H1 (cell line): Measurements from ENCODE around the gene GJA10. TPM values are rescaled to one million over a fixed set of nuclear protein-coding genes. Genes with fewer than 3 reads are reported as not detected.

ENCODE experiments used
- CTCF ChIA-PET: fragments of 300-600 bp; sonication (Branson Sonifier 250); formaldehyde crosslinking; loops from one replicate; lab custom pipeline; 2021; ENCODE audit not compliant: partially characterized antibody; lab: Charles Lee
- POLR2A ChIA-PET: fragments of 300-600 bp; sonication (Branson Sonifier 250); formaldehyde crosslinking; loops from one replicate; lab custom pipeline; 2021; ENCODE audit warnings: inconsistent platforms; ENCODE audit not compliant: partially characterized antibody; lab: Charles Lee
- DNase-seq, 2 experiments: peaks; one replicate each; pipeline versions ENCODE4 v3.0.0 to v3.0.0-alpha.2; 2010 to 2022; ENCODE audit warnings: low spot score in 2 of 2, low read depth in 1 of 2, mixed read lengths in 1 of 2
- FAIRE-seq: peaks from 2 replicates; lab custom pipeline; 2011; peaks lifted over from hg19 to GRCh38; lab: Jason Lieb, UNC
- H2AFZ ChIP-seq: 2 replicates; pipeline ENCODE4 v1.8.1; 2012; ENCODE audit warnings: low read length, inconsistent platforms
- H2AK5ac ChIP-seq: 2 replicates; pipeline ENCODE4 v1.6.1; 2013; ENCODE audit warnings: low read depth, low read length
- H2BK120ac ChIP-seq: replicated peaks from 2 replicates; pipeline ENCODE3; 2013; ENCODE audit warnings: low read depth, low read length, inconsistent platforms
- H2BK12ac ChIP-seq: 2 replicates; pipeline ENCODE4 v1.6.1; 2013; ENCODE audit warnings: low read depth, low read length
- H2BK15ac ChIP-seq: 2 replicates; pipeline ENCODE4 v1.6.1; 2013; ENCODE audit warnings: low read length
- H2BK20ac ChIP-seq: 2 replicates; pipeline ENCODE4 v1.6.1; 2013; ENCODE audit warnings: low read length
- H2BK5ac ChIP-seq: 2 replicates; pipeline ENCODE4 v1.6.1; 2013; ENCODE audit warnings: low read depth, low read length
- H3K14ac ChIP-seq: 2 replicates; pipeline ENCODE4 v1.6.1; 2013; ENCODE audit warnings: inconsistent platforms; ENCODE audit not compliant: insufficient read length
- H3K18ac ChIP-seq: 2 replicates; pipeline ENCODE4 v1.6.1; 2013; ENCODE audit warnings: low read length; ENCODE audit errors: extremely low read depth
- H3K23ac ChIP-seq: 2 replicates; pipeline ENCODE4 v1.6.1; 2013; ENCODE audit warnings: inconsistent platforms; ENCODE audit not compliant: insufficient read length
- H3K23me2 ChIP-seq: 2 replicates; pipeline ENCODE4 v1.6.1; 2013; ENCODE audit warnings: low read depth, low read length
- H3K27ac ChIP-seq: 2 replicates; pipeline ENCODE4 v1.6.1; 2011; ENCODE audit warnings: low read depth, low read length, inconsistent platforms
- H3K27me3 ChIP-seq, 4 experiments: replicated peaks in 1 of 4; 1 replicate in 1 of 4; 2 replicates in 3 of 4; pipeline versions ENCODE4 v1.6.1 to v1.8.1; 2011 to 2013; ENCODE audit warnings: low read length in 3 of 4, mild to moderate bottlenecking in 3 of 4, inconsistent platforms in 2 of 4, mixed read lengths in 2 of 4, moderate library complexity in 1 of 4; ENCODE audit not compliant: control insufficient read depth in 3 of 4, insufficient read depth in 3 of 4; ENCODE audit errors: extremely low read depth in 1 of 4
- H3K36me3 ChIP-seq, 4 experiments: 2 replicates each; pipeline versions ENCODE4 v1.6.1 to v1.8.1; 2011 to 2013; ENCODE audit warnings: mild to moderate bottlenecking in 4 of 4, low read length in 3 of 4, moderate library complexity in 2 of 4, control low read depth in 1 of 4, inconsistent platforms in 1 of 4; ENCODE audit not compliant: insufficient read depth in 4 of 4, control insufficient read depth in 2 of 4
- H3K4ac ChIP-seq: replicated peaks from 2 replicates; pipeline ENCODE3; 2013; ENCODE audit warnings: low read length, low read depth, mixed read lengths, inconsistent platforms; ENCODE audit not compliant: insufficient read length
- H3K4me1 ChIP-seq, 4 experiments: replicated peaks in 1 of 4; 1 replicate in 1 of 4; 2 replicates in 3 of 4; pipeline versions ENCODE4 v1.6.1 to v1.8.1; 2011 to 2013; ENCODE audit warnings: low read length in 3 of 4, inconsistent platforms in 2 of 4, mixed read lengths in 1 of 4; ENCODE audit not compliant: insufficient read depth in 4 of 4, control insufficient read depth in 3 of 4
- H3K4me2 ChIP-seq, 2 experiments: 2 replicates each; pipeline versions ENCODE4 v1.6.1 to v1.8.1; 2011 to 2013; ENCODE audit warnings: low read depth in 2 of 2, low read length in 2 of 2, control low read depth in 1 of 2, inconsistent platforms in 1 of 2, mild to moderate bottlenecking in 1 of 2; ENCODE audit not compliant: insufficient read depth in 1 of 2
- H3K4me3 ChIP-seq, 4 experiments: fragments of 200-600, 300-600 bp in 1 of 4; sonication (generic), shearing (Covaris generic), sonication (Bioruptor Twin) in 1 of 4; 2 replicates each; pipeline versions ENCODE4 v1.5.1 to v1.8.1; 2011 to 2016; ENCODE audit warnings: low read length in 4 of 4, low read depth in 3 of 4, control low read depth in 2 of 4, inconsistent platforms in 2 of 4, mild to moderate bottlenecking in 2 of 4, mixed read lengths in 1 of 4, moderate library complexity in 1 of 4; ENCODE audit not compliant: insufficient read depth in 2 of 4; ENCODE audit errors: extremely low read depth in 1 of 4
- H3K56ac ChIP-seq: replicated peaks from 2 replicates; pipeline ENCODE3; 2013; ENCODE audit warnings: low read depth, mild to moderate bottlenecking, mixed read lengths, low read length, inconsistent platforms; ENCODE audit not compliant: insufficient read length
- H3K79me1 ChIP-seq: 2 replicates; pipeline ENCODE4 v1.6.1; 2013; ENCODE audit warnings: low read depth, low read length, control low read depth
- H3K79me2 ChIP-seq, 2 experiments: 2 replicates each; pipeline versions ENCODE4 v1.6.1 to v1.8.1; 2012 to 2013; ENCODE audit warnings: low read length in 2 of 2, mild to moderate bottlenecking in 2 of 2, inconsistent platforms in 1 of 2; ENCODE audit not compliant: insufficient read depth in 2 of 2, control insufficient read depth in 1 of 2
- H3K9ac ChIP-seq, 4 experiments: replicated peaks in 1 of 4; 1 replicate in 1 of 4; 2 replicates in 3 of 4; pipeline versions ENCODE4 v1.6.1 to v1.8.1; 2011 to 2013; ENCODE audit warnings: low read depth in 3 of 4, low read length in 3 of 4, control low read depth in 2 of 4, mild to moderate bottlenecking in 2 of 4, moderate library complexity in 2 of 4, inconsistent platforms in 1 of 4; ENCODE audit errors: extremely low read depth in 1 of 4
- H3K9me3 ChIP-seq, 2 experiments: 2 replicates each; pipeline versions ENCODE4 v1.6.1 to v1.8.1; 2012 to 2013; ENCODE audit warnings: mild to moderate bottlenecking in 2 of 2, moderate library complexity in 2 of 2, control low read depth in 1 of 2, inconsistent platforms in 1 of 2, low read depth in 1 of 2, low read length in 1 of 2, mixed read lengths in 1 of 2; ENCODE audit not compliant: insufficient read depth in 2 of 2
- H4K20me1 ChIP-seq, 2 experiments: replicated peaks in 1 of 2; 2 replicates each; pipeline versions ENCODE3 to v1.8.1; 2011 to 2013; ENCODE audit warnings: inconsistent platforms in 2 of 2, low read length in 2 of 2, mild to moderate bottlenecking in 1 of 2; ENCODE audit not compliant: insufficient read depth in 2 of 2, control insufficient read depth in 1 of 2
- H4K5ac ChIP-seq: 2 replicates; pipeline ENCODE4 v1.6.1; 2013; ENCODE audit warnings: low read length, low read depth, mixed read lengths, inconsistent platforms; ENCODE audit not compliant: insufficient read length
- H4K8ac ChIP-seq: 2 replicates; pipeline ENCODE4 v1.8.0; 2013; ENCODE audit warnings: mild to moderate bottlenecking, moderate library complexity, low read length, inconsistent platforms; ENCODE audit not compliant: insufficient read depth; ENCODE audit errors: extremely low read depth
- H4K91ac ChIP-seq: replicated peaks from 2 replicates; pipeline ENCODE3; 2013; ENCODE audit warnings: low read length, mixed read lengths, inconsistent platforms; ENCODE audit not compliant: insufficient read length
- ASH2L ChIP-seq: fragments of 200-600, 300-600 bp; sonication (generic); IDR thresholded peaks from one replicate; pipeline ENCODE4 v1.7.1; 2017; ENCODE audit warnings: low read length
- BACH1 ChIP-seq: IDR thresholded peaks from 2 replicates; pipeline ENCODE4 v1.6.1; 2012; ENCODE audit warnings: low read length, improper control_type of control experiment
- GTF2F1 ChIP-seq: IDR thresholded peaks from 2 replicates; pipeline ENCODE4 v1.6.1; 2012; ENCODE audit warnings: low read depth, low read length, improper control_type of control experiment, borderline replicate concordance
- KDM1A ChIP-seq: fragments of 200-600, 300-600 bp; sonication (generic); IDR thresholded peaks from 2 replicates; pipeline ENCODE4 v1.7.1; 2016; ENCODE audit warnings: mild to moderate bottlenecking, low read length, borderline replicate concordance
- KDM4A ChIP-seq: IDR thresholded peaks from one replicate; pipeline ENCODE4 v1.7.1; 2012; ENCODE audit warnings: low read depth, mild to moderate bottlenecking, moderate library complexity, low read length, inconsistent platforms; ENCODE audit not compliant: severe bottlenecking
- POLR2A ChIP-seq, 2 experiments: IDR thresholded peaks; 1 replicate in 1 of 2; 2 replicates in 1 of 2; pipeline ENCODE4 v1.6.1; 2011; ENCODE audit warnings: low read depth in 2 of 2, low read length in 2 of 2, mild to moderate bottlenecking in 2 of 2; ENCODE audit errors: control extremely low read depth in 1 of 2
- TBP ChIP-seq: IDR thresholded peaks from 2 replicates; pipeline ENCODE4 v1.6.1; 2011; ENCODE audit warnings: low read depth, low read length, improper control_type of control experiment
- ZNF274 ChIP-seq: IDR thresholded peaks from 2 replicates; pipeline ENCODE4 v1.7.0; 2012; ENCODE audit warnings: low read length, borderline replicate concordance; ENCODE audit errors: extremely low read depth
- WGBS, 2 experiments: shearing (Covaris generic) in 1 of 2; methylation state at CpG; one replicate each; pipeline versions ENCODE4 v1.1.6 to v1.1.7; 2013 to 2015; ENCODE audit warnings: low lambda C conversion rate in 2 of 2, mixed read lengths in 2 of 2, inconsistent platforms in 1 of 2, low coverage in 1 of 2, missing lambda C conversion rate in 1 of 2; ENCODE audit not compliant: insufficient replicate concordance in 2 of 2, insufficient coverage in 1 of 2, insufficient read length in 1 of 2; ENCODE audit errors: extremely low coverage in 1 of 2, missing lambda C conversion rate in 1 of 2; 5-methylcytosine and 5-hydroxymethylcytosine counted together
- polyA plus RNA-seq, 7 experiments: library from polyadenylated mRNA; depleted of rRNA in 3 of 7; stranded (reverse) in 5 of 7; unstranded in 2 of 7; fragments of >200 nt in 5 of 7; fragments of 200-250 nt in 2 of 7; gene quantifications; 1 replicate in 5 of 7; 2 replicates in 1 of 7; 4 replicates in 1 of 7; pipeline versions ENCODE4 v1.2.1 to v1.2.3, GENCODE V29; 2011 to 2013; ENCODE audit warnings: missing spikeins in 2 of 7, mixed read lengths in 2 of 7
- total RNA-seq: library from RNA; stranded (reverse); fragmentation: NEBNext Ultra II Directional; extraction: Animal tissue kit (Norgen Biotek cat#: 25700); gene quantifications from 2 replicates; pipeline ENCODE4 v1.2.1, GENCODE V29; 2021

The GJA10 gene
- total and polyA plus RNA-seq, 2 of the 8 experiments (the other 6 are each of a cell fraction or from before 2014, with no cell fraction given) = 0.21 TPM; not detected in 1

DNA sequence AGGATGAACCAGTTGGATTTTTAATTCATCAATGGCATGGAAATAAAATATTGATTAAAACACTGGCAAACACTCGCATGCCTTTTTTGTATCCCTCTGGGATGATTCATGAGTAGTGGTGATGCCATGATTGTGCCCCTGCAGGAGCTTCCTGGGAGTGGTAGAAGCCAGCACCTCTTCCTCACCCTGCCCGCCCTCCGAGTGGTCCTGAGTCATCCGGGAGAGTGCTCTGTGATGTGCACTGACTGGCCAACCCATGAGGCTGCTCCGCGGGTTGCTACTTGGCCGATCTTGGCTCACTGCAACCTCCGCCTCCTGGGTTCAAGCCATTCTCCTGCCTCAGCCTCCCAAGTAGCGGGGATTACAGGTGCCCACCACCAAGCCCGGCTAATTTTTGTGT is 27.4 kb downstream of the GJA10 start:
- no peak for FAIRE-seq
- H4K91ac ChIP-seq = no peak overlapping the region
- no peaks in the 10 kb centered on the region for H4K20me1 ChIP-seq
- H3K23me2 ChIP-seq = no peaks in the 10 kb centered on the region
- ChIA-PET CTCF (interaction anchor here (1.4 kb wide), 1 partner anchor 19 kb away, joined by 4 read pairs; no protein-coding TSS in a partner anchor), POLR2A (interaction anchor here (0.6 kb wide), 1 partner anchor 492 kb away, joined by 3 read pairs; no protein-coding TSS in a partner anchor)
- no peak overlapping the region for H3K4me2 ChIP-seq
- no peaks in the 10 kb centered on the region for H3K27me3 ChIP-seq
- no peak overlapping the region for H3K4me3 ChIP-seq
- TF ChIP-seq POLR2A (IDR thresholded peaks at IDR 0.05; ENCODE audit: control extremely low read depth in 1 of 2, low read depth in 2 of 2, low read length in 2 of 2) = no peak
- no peak for TF ChIP-seq KDM1A
- no peak for TF ChIP-seq TBP
- TF ChIP-seq ZNF274 = no peak
- no peak for TF ChIP-seq KDM4A
- TF ChIP-seq ASH2L = no peak
- TF ChIP-seq GTF2F1 = no peak
- TF ChIP-seq BACH1 = no peak
- H3K79me2 ChIP-seq = no peaks in the 10 kb centered on the region
- peaks cover 0 to 5% (median under 1%) of the 10 kb centered on the region in 4 experiments; a peak in 1 of 7 replicates for H3K4me1 ChIP-seq
- no peaks in the 10 kb centered on the region for H3K79me1 ChIP-seq
- no peak overlapping the region for H4K5ac ChIP-seq
- H2BK120ac ChIP-seq = no peak overlapping the region
- no peak overlapping the region for H4K8ac ChIP-seq
- H2AFZ ChIP-seq = no peak overlapping the region
- no peak overlapping the region for H3K23ac ChIP-seq
- WGBS, 2 experiments = 93% methylated on average over 10 of the region's 10 CpGs; no CpG with 5 or more reads in 1 of the 2 experiments
- no peak overlapping the region for H3K14ac ChIP-seq
- no peak overlapping the region for H3K18ac ChIP-seq
- H3K4ac ChIP-seq = no peak overlapping the region
- no peak overlapping the region for H2BK12ac ChIP-seq
- DNase-seq = no peak
- no peaks in the 10 kb centered on the region for H3K36me3 ChIP-seq
- no peak overlapping the region for H3K56ac ChIP-seq
- no peak overlapping the region; the same call in 1 of the 2 replicates for H2BK5ac ChIP-seq
- H3K27ac ChIP-seq = no peak overlapping the region
- H3K9me3 ChIP-seq = no peaks in the 10 kb centered on the region
- no peak overlapping the region for H2AK5ac ChIP-seq
- no peak overlapping the region for H3K9ac ChIP-seq
- no peak overlapping the region for H2BK20ac ChIP-seq
- H2BK15ac ChIP-seq = no peak overlapping the region
